ENCODE results near the gene LRP5. TPM values are rescaled to one million over a fixed set of nuclear protein-coding genes. Genes with fewer than 3 reads are reported as not detected.

The LRP5 gene
- total RNA-seq, 2 donors from 2014 or later, result 46.2 to 48.5 TPM

- no peak for DNase-seq (ENCODE audit: low spot score)
- intact Hi-C loops (cut with DNase I), result no loop called here
These were observed 183.5 kb downstream of the LRP5 start for GRCh38 chr11:68495872-68496271.

GRCh38 chr11:68497761-68498160, 185.4 kb downstream of the LRP5 start:
- intact Hi-C loops (cut with DNase I), result loop anchor here in 1 of 2 donors (1.0 kb wide), 1 partner anchor 23 kb away; no protein-coding TSS in a partner anchor
- DNase-seq (ENCODE audit: low spot score), result no peak

GRCh38 chr11:68498321-68498720, 185.9 kb downstream of the LRP5 start:
- DNase-seq (ENCODE audit: low spot score), result no peak
- intact Hi-C loops (cut with DNase I), result loop anchor here in 1 of 2 donors (1.0 kb wide), 1 partner anchor 22 kb away; no protein-coding TSS in a partner anchor

Other genes starting within 250 kb of the LRP5 start
- gene CHKA, start 191.2 kb upstream of the LRP5 start, total RNA-seq, result 10 to 100 TPM; 10.9 to 13.8 TPM
- gene KMT5B, start 99.3 kb upstream of the LRP5 start, total RNA-seq, result 10 to 100 TPM; 34.3 to 39.0 TPM
- 10 to 100 TPM; 67.2 to 74.9 TPM for gene C11orf24, start 40.6 kb upstream of the LRP5 start, total RNA-seq
- 10 to 100 TPM; 84.2 to 92.9 TPM for gene PPP6R3, start 148.2 kb downstream of the LRP5 start, total RNA-seq

Data from posterior vena cava (tissue), 2 donors.